Mesothelial cell of epicardium (in vitro differentiated cells): ENCODE results near the gene ADAMTSL5. TPM values are rescaled to one million over a fixed set of nuclear protein-coding genes. Genes with fewer than 3 reads are reported as not detected.
"Not testable (repeated sequence)": the region's sequence is repeated elsewhere in the genome, so short reads cannot be mapped to it uniquely, and the experiment has no call there.

Experiments used
- DNase-seq, 2 experiments: peaks; one replicate each; pipeline ENCODE4 v3.0.0; 2021; ENCODE audit warnings: low spot score in 2 of 2; ENCODE audit not compliant: unreplicated experiment in 2 of 2
- H3K27ac Mint-ChIP-seq: 2 replicates; pipeline ENCODE4 v1.8.0; 2021; ENCODE audit warnings: mixed read lengths
- H3K27me3 Mint-ChIP-seq: 2 replicates; pipeline ENCODE4 v1.8.0; 2021; ENCODE audit warnings: low read depth, mixed read lengths
- H3K36me3 Mint-ChIP-seq: 2 replicates; pipeline ENCODE4 v1.8.0; 2021; ENCODE audit warnings: mixed read lengths
- H3K4me1 Mint-ChIP-seq: 2 replicates; pipeline ENCODE4 v1.8.0; 2021; ENCODE audit warnings: mixed read lengths
- H3K4me3 Mint-ChIP-seq: 2 replicates; pipeline ENCODE4 v1.8.0; 2021; ENCODE audit warnings: mild to moderate bottlenecking, moderate library complexity, mixed read lengths
- H3K9me3 Mint-ChIP-seq: 2 replicates; pipeline ENCODE4 v1.8.0; 2021; ENCODE audit warnings: mixed read lengths
- total RNA-seq: library from RNA; stranded (reverse); gene quantifications from 3 replicates; pipeline ENCODE4 v1.2.1, GENCODE V29; 2021
- TF ChIP-seq, protein P1 (sequence below): fragments of 200-600 bp; sonication (generic); IDR thresholded peaks from one replicate; pipeline ENCODE4 v1.5.0; 2021; ENCODE audit warnings: antibody characterized with exemption; ENCODE audit not compliant: unreplicated experiment

The ADAMTSL5 gene
- total RNA-seq, 1 donor from 2014 or later = 4.6 TPM

GRCh38 chr19:1532003-1532402, 19.2 kb upstream of the ADAMTSL5 start:
- no peak for DNase-seq
- TF ChIP-seq, protein P1, sequence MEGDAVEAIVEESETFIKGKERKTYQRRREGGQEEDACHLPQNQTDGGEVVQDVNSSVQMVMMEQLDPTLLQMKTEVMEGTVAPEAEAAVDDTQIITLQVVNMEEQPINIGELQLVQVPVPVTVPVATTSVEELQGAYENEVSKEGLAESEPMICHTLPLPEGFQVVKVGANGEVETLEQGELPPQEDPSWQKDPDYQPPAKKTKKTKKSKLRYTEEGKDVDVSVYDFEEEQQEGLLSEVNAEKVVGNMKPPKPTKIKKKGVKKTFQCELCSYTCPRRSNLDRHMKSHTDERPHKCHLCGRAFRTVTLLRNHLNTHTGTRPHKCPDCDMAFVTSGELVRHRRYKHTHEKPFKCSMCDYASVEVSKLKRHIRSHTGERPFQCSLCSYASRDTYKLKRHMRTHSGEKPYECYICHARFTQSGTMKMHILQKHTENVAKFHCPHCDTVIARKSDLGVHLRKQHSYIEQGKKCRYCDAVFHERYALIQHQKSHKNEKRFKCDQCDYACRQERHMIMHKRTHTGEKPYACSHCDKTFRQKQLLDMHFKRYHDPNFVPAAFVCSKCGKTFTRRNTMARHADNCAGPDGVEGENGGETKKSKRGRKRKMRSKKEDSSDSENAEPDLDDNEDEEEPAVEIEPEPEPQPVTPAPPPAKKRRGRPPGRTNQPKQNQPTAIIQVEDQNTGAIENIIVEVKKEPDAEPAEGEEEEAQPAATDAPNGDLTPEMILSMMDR = no peak
- no peak overlapping the region for H3K4me3 Mint-ChIP-seq
- no peaks in the 10 kb centered on the region for H3K36me3 Mint-ChIP-seq
- H3K9me3 Mint-ChIP-seq = no peaks in the 10 kb centered on the region
- no peak overlapping the region for H3K27ac Mint-ChIP-seq
- H3K4me1 Mint-ChIP-seq = no peaks in the 10 kb centered on the region
- H3K27me3 Mint-ChIP-seq = peaks cover 32% of the 10 kb centered on the region

- H3K36me3 Mint-ChIP-seq = no peaks in the 10 kb centered on the region
- TF ChIP-seq, protein P1 = no peak
- no peaks in the 10 kb centered on the region for H3K9me3 Mint-ChIP-seq
- no peaks in the 10 kb centered on the region for H3K4me1 Mint-ChIP-seq
- H3K27me3 Mint-ChIP-seq = peaks cover 36% of the 10 kb centered on the region
- no peak for DNase-seq
- H3K4me3 Mint-ChIP-seq = no peak overlapping the region
- no peak overlapping the region for H3K27ac Mint-ChIP-seq
Observed at GRCh38 chr19:1531587-1531986, 18.8 kb upstream of the ADAMTSL5 start.

DNA sequence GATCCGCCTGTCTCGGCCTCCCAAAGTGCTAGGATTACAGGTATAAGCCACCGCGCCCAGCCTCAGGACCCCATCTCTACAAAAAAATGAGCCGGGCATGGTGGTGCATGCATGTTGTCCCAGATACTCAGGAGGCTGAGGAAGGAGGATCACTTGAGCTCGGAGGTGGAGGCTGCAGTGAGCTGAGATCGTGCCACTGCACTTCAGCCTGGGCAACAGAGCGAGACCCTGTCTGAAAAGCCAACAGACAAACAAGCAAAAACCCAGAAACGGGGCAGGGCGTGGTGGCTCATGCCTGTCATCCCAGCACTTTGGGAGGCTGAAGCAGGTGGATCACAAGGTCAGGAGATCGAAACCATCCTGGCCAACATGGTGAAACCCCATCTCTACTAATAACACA, 18.0 kb upstream of the ADAMTSL5 start:
- not testable (repeated sequence) for DNase-seq, H3K36me3 Mint-ChIP-seq, H3K27ac Mint-ChIP-seq, H3K4me1 Mint-ChIP-seq, H3K9me3 Mint-ChIP-seq, H3K4me3 Mint-ChIP-seq
- peaks cover 42% of the 10 kb centered on the region for H3K27me3 Mint-ChIP-seq

DNA sequence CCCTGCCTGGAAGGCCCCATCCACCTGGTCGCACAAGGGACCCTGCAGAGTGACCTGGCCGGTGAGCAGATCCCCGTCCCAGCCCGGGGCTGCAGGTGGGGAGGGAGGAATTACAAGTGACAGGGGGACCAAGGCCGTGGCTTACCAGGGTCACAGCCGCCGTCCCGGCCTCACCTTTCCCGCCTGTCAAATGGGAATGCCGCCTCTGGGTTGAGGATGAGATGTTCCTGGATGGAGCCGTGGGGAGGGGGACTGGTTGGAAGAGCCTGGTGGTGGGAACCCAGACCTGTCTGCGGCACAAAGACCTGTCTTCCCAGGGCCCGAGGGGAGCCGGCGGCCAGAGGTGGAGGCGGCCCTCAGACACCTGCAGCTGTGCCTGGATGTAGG, 16.6 kb upstream of the ADAMTSL5 start:
- TF ChIP-seq, protein P1 = no peak
- Mint-ChIP-seq H3K4me3 (no peak overlapping the region), H3K36me3 (no peaks in the 10 kb centered on the region)

GRCh38 chr19:1528596-1529429, 16.0 kb upstream of the ADAMTSL5 start:
- Mint-ChIP-seq H3K27ac (no peak overlapping the region), H3K27me3 (peaks cover 54% of the 10 kb centered on the region), H3K9me3 (no peaks in the 10 kb centered on the region), H3K4me1 (peaks cover 4% of the 10 kb centered on the region), H3K4me3 (no peak overlapping the region), H3K36me3 (no peaks in the 10 kb centered on the region)
- DNase-seq = no peak
- TF ChIP-seq, protein P1 = no peak

More for the DNA sequence above, 16.6 kb upstream of the ADAMTSL5 start:
- Mint-ChIP-seq H3K27ac (no peak overlapping the region), H3K27me3 (peaks cover 52% of the 10 kb centered on the region), H3K4me1 (peaks cover 3% of the 10 kb centered on the region), H3K9me3 (no peaks in the 10 kb centered on the region)
- DNase-seq = no peak

DNA sequence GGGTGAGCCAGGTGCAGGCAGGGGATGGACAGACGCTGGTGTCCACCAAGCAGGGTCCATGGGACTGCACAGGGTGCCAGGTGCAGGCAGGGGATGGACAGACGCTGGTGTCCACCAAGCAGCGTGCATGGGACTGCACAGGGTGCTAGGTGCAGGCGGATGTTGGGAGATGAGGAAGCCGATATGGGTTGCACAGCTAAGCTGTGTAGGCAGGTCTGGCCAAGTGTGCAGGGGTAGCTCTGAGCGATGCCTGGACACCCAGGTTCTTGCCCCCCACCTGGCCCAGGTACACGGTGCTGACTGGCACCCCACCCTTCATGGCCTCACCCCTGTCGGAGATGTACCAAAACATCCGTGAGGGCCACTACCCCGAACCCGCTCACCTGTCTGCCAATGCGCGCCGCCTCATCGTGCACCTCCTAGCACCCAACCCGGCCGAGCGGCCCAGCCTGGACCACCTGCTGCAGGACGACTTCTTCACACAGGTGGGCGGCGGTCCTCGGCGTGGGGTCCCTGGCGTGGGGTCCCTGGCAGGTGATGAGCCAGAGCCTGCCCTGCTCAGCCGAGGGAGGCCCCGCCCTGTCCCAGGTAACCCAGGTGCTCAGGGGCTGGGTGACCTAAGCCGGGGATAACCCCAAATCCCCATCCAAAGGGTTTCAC, 15.0 kb upstream of the ADAMTSL5 start:
- Mint-ChIP-seq H3K36me3 (no peaks in the 10 kb centered on the region), H3K9me3 (no peaks in the 10 kb centered on the region), H3K27ac (no peak overlapping the region), H3K4me1 (peaks cover 4% of the 10 kb centered on the region), H3K4me3 (no peak overlapping the region), H3K27me3 (peaks cover 59% of the 10 kb centered on the region)
- no peak for DNase-seq
- TF ChIP-seq, protein P1 = no peak
